BE2C (cell line): ENCODE measurements around the gene KCTD13.
"Not testable (repeated sequence)": the region's sequence is repeated elsewhere in the genome, so short reads cannot be mapped to it uniquely, and the experiment has no call there.

Experiments used
- DNase-seq: peaks from one replicate; pipeline ENCODE4 v3.0.0-alpha.2; 2020
- H3K27me3 ChIP-seq: fragments of 250-450 bp; sonication (Bioruptor Pico); 2 replicates; pipeline ENCODE4 v1.5.1; 2020; ENCODE audit warnings: mild to moderate bottlenecking
- H3K36me3 ChIP-seq: fragments of 250-450 bp; sonication (Bioruptor Pico); 2 replicates; pipeline ENCODE4 v1.5.1; 2020; ENCODE audit warnings: mild to moderate bottlenecking
- H3K4me1 ChIP-seq: fragments of 250-450 bp; sonication (Bioruptor Pico); 2 replicates; pipeline ENCODE4 v1.5.1; 2020
- H3K4me3 ChIP-seq: 2 replicates; pipeline ENCODE4 v1.5.1; 2011; ENCODE audit warnings: low read depth, low read length
- H3K9me3 ChIP-seq: fragments of 250-450 bp; sonication (Bioruptor Pico); 2 replicates; pipeline ENCODE4 v1.5.1; 2020
- CTCF ChIP-seq: IDR thresholded peaks from 2 replicates; pipeline ENCODE4 v1.5.1; 2012; ENCODE audit warnings: mild to moderate bottlenecking, low read depth, low read length

Gene KCTD13

GRCh38 chr16:29892458-29892813, 33.6 kb downstream of the KCTD13 start:
- H3K4me1 ChIP-seq: no peaks in the 10 kb centered on the region
- DNase-seq: no peak
- peaks cover 16% of the 10 kb centered on the region for H3K36me3 ChIP-seq
- no peak for TF ChIP-seq CTCF
- no peak overlapping the region for H3K4me3 ChIP-seq
- H3K27me3 ChIP-seq: no peaks in the 10 kb centered on the region
- H3K9me3 ChIP-seq: no peaks in the 10 kb centered on the region

- Histone ChIP-seq H3K27me3 (no peaks in the 10 kb centered on the region), H3K9me3 (no peaks in the 10 kb centered on the region), H3K4me1 (no peaks in the 10 kb centered on the region), H3K4me3 (no peak overlapping the region), H3K36me3 (peaks cover 16% of the 10 kb centered on the region)
- TF ChIP-seq CTCF: no peak
- DNase-seq: no peak
Measured at GRCh38 chr16:29891525-29892457, 34.2 kb downstream of the KCTD13 start.

- not testable (repeated sequence) for H3K36me3 ChIP-seq, H3K27me3 ChIP-seq, H3K4me3 ChIP-seq, H3K9me3 ChIP-seq, H3K4me1 ChIP-seq, DNase-seq
Measured at GRCh38 chr16:29889372-29889771, 36.7 kb downstream of the KCTD13 start.

- no peaks in the 10 kb centered on the region; the same call in 1 of the 2 replicates for H3K36me3 ChIP-seq
- H3K27me3 ChIP-seq: no peaks in the 10 kb centered on the region
- no peaks in the 10 kb centered on the region for H3K4me1 ChIP-seq
- no peak for DNase-seq
- TF ChIP-seq CTCF: no peak
- no peak overlapping the region for H3K4me3 ChIP-seq
- no peaks in the 10 kb centered on the region for H3K9me3 ChIP-seq
Measured at GRCh38 chr16:29883987-29884386, 42.0 kb downstream of the KCTD13 start.

- Histone ChIP-seq H3K27me3 (no peaks in the 10 kb centered on the region), H3K36me3 (no peaks in the 10 kb centered on the region; the same call in 1 of the 2 replicates)
- DNase-seq: no peak
Measured at GRCh38 chr16:29881050-29881449, 45.0 kb downstream of the KCTD13 start.

GRCh38 chr16:29878172-29878571, 47.9 kb downstream of the KCTD13 start:
- peaks cover 3% of the 10 kb centered on the region; the same call in 1 of the 2 replicates for H3K4me1 ChIP-seq
- DNase-seq: no peak
- no peak overlapping the region for H3K4me3 ChIP-seq
- no peaks in the 10 kb centered on the region; the same call in 1 of the 2 replicates for H3K36me3 ChIP-seq
- H3K27me3 ChIP-seq: no peaks in the 10 kb centered on the region
- H3K9me3 ChIP-seq: no peaks in the 10 kb centered on the region
- no peak for TF ChIP-seq CTCF

More at GRCh38 chr16:29881050-29881449, 45.0 kb downstream of the KCTD13 start:
- TF ChIP-seq CTCF: no peak
- Histone ChIP-seq H3K4me1 (peaks cover 3% of the 10 kb centered on the region; the same call in 1 of the 2 replicates), H3K9me3 (no peaks in the 10 kb centered on the region), H3K4me3 (no peak overlapping the region)
